K562 (cell line): ENCODE results near the gene RITA1.

Source experiments
- CEBPB ChIP-seq: fragments of 450-650 bp; IDR thresholded peaks from 2 replicates; pipeline ENCODE4 v1.6.1; 2016; ENCODE audit warnings: missing genetic modification characterization, missing compliant biosample characterization
- EGR1 ChIP-seq: fragments of 450-650 bp; conservative IDR thresholded peaks from 2 replicates; pipeline ENCODE4 v1.6.1; 2017; ENCODE audit warnings: mild to moderate bottlenecking
- GATAD2B ChIP-seq: fragments of 450-650 bp; IDR thresholded peaks from 2 replicates; pipeline ENCODE4 v1.6.1; 2017; ENCODE audit warnings: mild to moderate bottlenecking, borderline replicate concordance

DNA sequence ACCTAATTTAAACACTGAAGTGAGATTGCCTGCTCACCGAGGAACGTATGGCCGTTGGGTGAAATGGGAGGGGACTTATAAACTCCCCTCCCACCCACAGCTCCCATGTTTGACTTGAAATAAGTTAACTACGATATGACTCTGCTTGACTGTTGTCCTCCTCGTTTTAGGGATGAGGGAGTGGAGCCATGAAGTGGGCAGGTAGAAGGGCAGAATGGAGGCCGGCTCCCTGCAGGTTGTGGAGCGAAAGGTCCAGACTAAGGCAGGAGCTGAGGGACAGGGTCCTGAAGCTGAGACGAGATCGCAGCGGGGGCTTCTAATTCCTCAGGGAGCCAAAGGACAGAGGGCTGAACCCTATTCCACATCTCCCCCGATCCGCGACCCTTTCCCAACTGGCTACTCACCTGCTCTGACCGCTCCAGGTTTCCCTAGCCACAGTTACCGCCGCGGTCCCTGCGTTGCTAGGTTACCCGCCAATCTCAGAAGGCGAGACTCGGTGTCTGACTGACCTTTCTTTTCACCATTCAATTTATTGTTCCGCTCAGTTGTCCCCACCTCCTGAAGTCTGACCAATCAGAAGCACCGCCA, 35.2 kb downstream of the RITA1 start:
- no peak for TF ChIP-seq CEBPB
- TF ChIP-seq GATAD2B: no peak
- TF ChIP-seq EGR1: no peak
